Glomerular endothelial cell (primary cell): Measurements from ENCODE around the gene RBM18. TPM values are rescaled to one million over a fixed set of nuclear protein-coding genes. Genes with fewer than 3 reads are reported as not detected.

Experiments used
- DNase-seq: peaks from one replicate; pipeline ENCODE4 v3.0.0-alpha.2; 2011; ENCODE audit warnings: low read depth, low spot score; ENCODE audit errors: extremely low read depth
- total RNA-seq: library from RNA; depleted of rRNA; stranded (reverse); fragments of >200 nt; gene quantifications from 2 replicates; pipeline ENCODE4 v1.2.3, GENCODE V29; 2015

RBM18 gene
- total RNA-seq = 8.7 and 16.9 TPM in 2 replicates

- DNase-seq = no peak
Measured at GRCh38 chr9:122264360-122265148, at the start of gene RBM18, which contains the start of gene MRRF. RBM18 (minus strand) TSS chr9:122264840; CDS start chr9:122261492, 3,348 bp downstream. MRRF (plus strand) TSS chr9:122264882; CDS start chr9:122270892, 6,010 bp downstream.

GRCh38 chr9:122314165-122314564 lies 49.5 kb upstream of the RBM18 start:
- DNase-seq = no peak

GRCh38 chr9:122309861-122310260 lies 45.2 kb upstream of the RBM18 start:
- no peak for DNase-seq

- peak; percentile 76 for DNase-seq
Measured at GRCh38 chr9:122307925-122308324, 43.3 kb upstream of the RBM18 start.

GRCh38 chr9:122307061-122307460 lies 42.4 kb upstream of the RBM18 start:
- no peak for DNase-seq

GRCh38 chr9:122302237-122303093 lies 37.8 kb upstream of the RBM18 start:
- DNase-seq = no peak

- DNase-seq = no peak
Measured at GRCh38 chr9:122297512-122297911, 32.9 kb upstream of the RBM18 start.

- DNase-seq = no peak
Measured at GRCh38 chr9:122294531-122294930, 29.9 kb upstream of the RBM18 start.

GRCh38 chr9:122291458-122291857 lies 26.8 kb upstream of the RBM18 start:
- no peak for DNase-seq

GRCh38 chr9:122287214-122287720 lies 22.6 kb upstream of the RBM18 start:
- DNase-seq = no peak

- no peak for DNase-seq
Measured at GRCh38 chr9:122286764-122287163, 22.1 kb upstream of the RBM18 start.

GRCh38 chr9:122281368-122281767 lies 16.7 kb upstream of the RBM18 start:
- DNase-seq = no peak

GRCh38 chr9:122277285-122277897 lies 12.8 kb upstream of the RBM18 start:
- DNase-seq = no peak

- DNase-seq = no peak
Measured at GRCh38 chr9:122276096-122276495, 11.5 kb upstream of the RBM18 start.

- no peak for DNase-seq
Measured at GRCh38 chr9:122274055-122274454, 9.4 kb upstream of the RBM18 start.

- no peak for DNase-seq
Measured at GRCh38 chr9:122268041-122268814, 3.6 kb upstream of the RBM18 start.

GRCh38 chr9:122265149-122265915 lies 692 bp upstream of the RBM18 start:
- no peak for DNase-seq

- no peak for DNase-seq
Measured at GRCh38 chr9:122263699-122264349, 816 bp downstream of the RBM18 start.

GRCh38 chr9:122262073-122262472 lies 2.6 kb downstream of the RBM18 start:
- DNase-seq = no peak
